GM18870 (cell line): Measurements from ENCODE around the gene TENM4.

Experiments
- ATAC-seq: cut with Tn5 transposase; IDR thresholded peaks from one replicate; pipeline ENCODE4 v1.9.1; 2021; ENCODE audit warnings: moderate library complexity; ENCODE audit not compliant: unreplicated experiment

TENM4 gene

DNA sequence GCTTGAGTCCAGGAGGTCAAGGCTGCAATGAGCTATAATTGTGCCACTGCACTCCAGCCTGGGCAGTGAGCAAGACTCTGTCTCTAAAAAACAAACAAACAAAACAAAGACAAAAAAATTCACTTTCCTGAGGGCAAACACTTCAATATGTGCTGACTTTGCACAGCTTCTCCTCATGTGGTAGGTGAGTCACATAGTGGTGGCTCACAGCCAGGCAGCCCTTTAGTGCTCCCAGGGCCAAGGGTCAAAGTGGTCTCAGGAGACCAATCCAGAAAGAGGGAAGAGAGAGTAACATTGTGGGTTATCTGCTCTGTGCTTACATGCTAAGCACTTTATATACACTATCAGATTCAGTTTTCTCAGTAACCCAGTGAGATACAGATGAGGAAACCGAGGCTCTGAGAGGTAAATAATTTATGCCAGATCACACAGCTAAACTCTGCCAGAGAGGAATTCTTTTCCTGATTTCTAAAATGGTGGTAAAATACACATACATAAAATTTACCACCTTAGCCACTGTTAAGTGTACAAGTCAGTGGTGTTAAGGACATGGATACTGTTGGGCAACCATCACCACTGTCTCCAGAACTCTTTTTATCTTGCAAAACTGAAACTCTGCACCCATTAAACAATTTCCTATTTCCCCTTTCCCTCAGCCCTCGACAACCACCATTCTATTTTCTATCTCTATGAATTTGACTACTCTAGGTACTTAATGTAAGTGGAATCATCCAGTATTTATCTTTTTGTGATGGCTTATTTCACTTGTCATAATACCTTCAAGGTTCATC lies 634.4 kb downstream of the TENM4 start:
- no peak for ATAC-seq

GRCh38 chr11:78804991-78805390 lies 635.8 kb downstream of the TENM4 start:
- ATAC-seq, result no peak

DNA sequence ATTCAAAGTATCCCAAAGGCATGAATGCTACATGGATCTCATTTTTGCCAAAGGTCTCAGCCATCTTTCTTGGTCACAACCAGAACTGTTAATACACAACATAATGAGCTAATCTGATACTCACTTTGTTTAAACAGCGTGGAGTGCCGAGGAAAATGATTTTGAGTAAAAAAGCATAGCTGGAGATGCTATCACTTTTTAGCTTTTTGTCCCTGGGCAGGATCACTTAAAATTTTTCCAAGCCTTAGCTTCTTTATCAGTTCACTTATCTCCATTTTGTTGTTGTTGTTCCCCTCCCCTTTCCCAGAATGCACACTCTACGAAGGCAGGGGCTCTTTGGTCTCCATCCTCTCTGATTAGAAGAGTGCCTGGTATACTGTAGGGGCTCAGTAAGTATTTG lies 636.8 kb downstream of the TENM4 start:
- no peak for ATAC-seq

DNA sequence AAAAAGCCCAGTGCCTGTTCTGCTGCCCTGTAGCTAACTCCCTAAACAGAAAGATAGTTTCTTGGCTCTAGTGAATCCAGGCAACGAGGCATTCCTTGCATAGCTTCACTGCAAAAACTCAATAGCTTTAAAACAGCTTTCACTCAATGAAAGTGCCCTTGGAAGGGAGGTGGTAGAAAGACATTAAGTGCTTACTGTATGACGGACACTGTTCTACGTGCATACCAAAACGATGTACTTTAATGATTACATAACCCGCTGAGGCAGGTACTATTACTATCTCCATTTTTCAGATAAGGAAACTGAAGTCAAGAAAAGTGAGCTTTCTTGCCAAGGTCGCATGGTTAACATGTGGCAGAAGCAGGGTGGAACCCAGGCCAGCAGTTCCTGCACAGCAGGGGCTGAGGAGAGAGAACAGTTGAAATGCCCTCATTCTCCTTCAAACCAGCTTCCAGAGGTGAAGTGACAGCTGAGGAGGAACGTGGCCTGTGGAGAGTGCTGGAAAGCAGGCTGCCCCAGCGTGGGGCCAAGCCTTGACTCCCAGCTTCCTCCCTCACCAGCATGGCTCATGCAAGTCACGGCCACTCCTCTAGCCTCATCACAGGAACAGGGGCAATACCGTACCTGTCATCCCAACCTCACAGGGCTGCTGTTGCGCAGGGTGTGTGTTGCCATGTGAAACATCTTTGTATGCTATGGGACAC lies 638.6 kb downstream of the TENM4 start:
- no peak for ATAC-seq

- no peak for ATAC-seq
Measured at GRCh38 chr11:78801161-78801884, 639.5 kb downstream of the TENM4 start.

DNA sequence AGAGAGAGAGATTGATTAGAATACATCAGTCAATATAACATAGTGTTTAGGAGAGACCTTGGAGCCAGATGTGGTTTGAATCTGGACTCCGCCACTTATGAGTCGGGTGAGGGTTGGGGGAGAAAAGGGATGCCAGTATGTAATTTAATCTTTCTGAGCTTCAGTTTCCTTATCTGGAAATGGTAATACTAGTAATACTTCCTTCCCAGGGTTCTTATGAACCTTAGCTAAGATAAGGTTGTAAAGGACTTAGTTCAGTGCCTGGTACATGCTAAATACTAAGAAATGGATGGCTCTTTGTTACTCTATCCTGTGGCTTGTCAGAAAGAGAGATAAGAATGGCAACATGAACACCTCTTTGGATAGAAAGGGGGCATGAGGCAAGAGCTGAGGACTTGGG lies 640.1 kb downstream of the TENM4 start:
- ATAC-seq, result no peak

DNA sequence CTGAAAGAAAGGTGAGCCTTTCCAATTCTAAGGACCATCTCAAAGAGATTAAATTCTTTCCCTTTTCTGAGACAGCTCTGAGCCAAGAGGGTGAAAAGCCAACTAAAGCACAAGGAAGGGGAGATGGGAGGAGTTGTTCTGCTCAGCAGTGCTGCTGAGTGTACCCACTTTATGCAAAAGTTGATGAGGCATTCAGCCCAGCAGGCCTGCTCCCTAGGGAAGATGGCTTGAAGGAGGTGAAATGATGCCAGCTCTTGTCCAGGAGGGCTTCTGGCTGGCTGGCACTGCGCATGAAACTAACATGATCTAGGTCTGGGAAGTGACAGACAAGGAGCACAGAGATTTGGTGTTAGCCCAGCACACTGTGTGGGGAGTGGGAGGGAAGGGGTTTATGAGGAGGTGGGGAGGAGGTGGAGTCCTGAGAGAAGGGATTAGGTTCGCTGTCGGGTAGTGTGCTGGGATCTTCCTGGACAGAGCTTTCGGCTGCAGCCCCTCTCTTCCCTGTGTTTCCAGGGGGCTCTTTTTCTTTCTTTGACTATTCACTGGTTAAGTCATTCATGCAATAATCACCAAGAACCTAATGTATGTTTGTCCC lies 640.6 kb downstream of the TENM4 start:
- no peak for ATAC-seq

DNA sequence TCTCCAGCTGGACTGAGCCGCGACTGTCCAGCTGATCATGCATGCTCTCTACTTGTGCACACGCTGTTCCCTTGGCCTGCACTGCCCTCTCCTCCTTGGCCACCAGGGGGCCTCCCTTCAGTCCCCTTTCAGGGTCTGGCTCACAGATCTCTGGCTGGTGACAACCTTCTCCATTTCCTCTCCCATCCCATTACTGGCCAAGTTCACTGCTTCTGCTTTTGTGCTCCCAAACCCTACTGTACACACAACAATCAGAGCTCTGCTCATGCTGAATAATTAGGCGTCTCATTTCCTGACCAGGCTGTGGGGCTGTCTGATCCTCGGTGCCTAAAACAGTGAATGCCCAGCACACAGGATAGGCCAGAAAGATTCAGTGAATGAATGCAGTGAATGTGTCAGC lies 642.2 kb downstream of the TENM4 start:
- no peak for ATAC-seq

- no peak for ATAC-seq
Measured at GRCh38 chr11:78797559-78797958, 643.3 kb downstream of the TENM4 start.

- no peak for ATAC-seq
Measured at GRCh38 chr11:78796956-78797355, 643.9 kb downstream of the TENM4 start.

GRCh38 chr11:78795621-78796261 lies 645.1 kb downstream of the TENM4 start:
- ATAC-seq, result no peak

DNA sequence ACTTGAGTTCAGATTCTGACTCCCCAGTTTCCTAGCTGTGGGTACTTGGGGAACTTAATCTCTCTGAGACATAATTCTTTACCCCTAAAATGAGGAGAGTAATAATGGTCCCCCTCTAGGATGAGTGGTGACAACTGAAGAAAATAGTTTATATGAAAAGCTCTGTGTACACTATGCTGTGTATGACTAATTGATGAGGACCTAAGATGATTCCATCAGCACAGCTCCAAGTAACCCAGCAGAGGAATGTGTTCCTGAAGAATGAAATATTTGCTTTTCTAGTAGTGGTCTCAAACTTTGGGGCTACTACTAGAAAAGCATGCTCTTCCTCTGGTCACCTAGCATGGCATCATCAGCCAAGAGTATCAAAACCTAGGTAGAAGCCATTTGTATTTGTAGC lies 648.9 kb downstream of the TENM4 start:
- ATAC-seq, result no peak

DNA sequence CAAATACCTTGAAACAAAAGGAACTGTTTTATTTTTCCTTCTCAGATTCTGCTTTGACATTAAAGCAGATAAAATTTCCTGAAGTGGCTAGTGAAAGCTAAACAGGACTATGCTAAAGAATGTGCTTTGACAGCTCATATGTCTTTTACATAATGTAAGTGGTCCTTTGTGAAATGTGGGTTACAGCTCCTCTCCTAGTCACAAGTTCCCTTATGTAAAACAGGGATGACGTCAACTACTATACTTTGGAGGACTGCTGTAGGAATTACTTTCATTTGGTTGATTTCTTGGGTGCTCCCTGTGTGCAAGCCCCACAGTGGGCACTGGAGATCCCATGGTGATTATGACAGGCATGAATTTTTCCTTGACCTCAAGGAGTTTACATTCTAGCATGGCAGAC lies 649.6 kb downstream of the TENM4 start:
- no peak for ATAC-seq

GRCh38 chr11:78790784-78791183 lies 650.0 kb downstream of the TENM4 start:
- no peak for ATAC-seq

GRCh38 chr11:78789375-78789774 lies 651.5 kb downstream of the TENM4 start:
- ATAC-seq, result no peak

GRCh38 chr11:78788533-78788932 lies 652.3 kb downstream of the TENM4 start:
- ATAC-seq, result no peak

GRCh38 chr11:78787696-78788095 lies 653.1 kb downstream of the TENM4 start:
- ATAC-seq, result no peak

DNA sequence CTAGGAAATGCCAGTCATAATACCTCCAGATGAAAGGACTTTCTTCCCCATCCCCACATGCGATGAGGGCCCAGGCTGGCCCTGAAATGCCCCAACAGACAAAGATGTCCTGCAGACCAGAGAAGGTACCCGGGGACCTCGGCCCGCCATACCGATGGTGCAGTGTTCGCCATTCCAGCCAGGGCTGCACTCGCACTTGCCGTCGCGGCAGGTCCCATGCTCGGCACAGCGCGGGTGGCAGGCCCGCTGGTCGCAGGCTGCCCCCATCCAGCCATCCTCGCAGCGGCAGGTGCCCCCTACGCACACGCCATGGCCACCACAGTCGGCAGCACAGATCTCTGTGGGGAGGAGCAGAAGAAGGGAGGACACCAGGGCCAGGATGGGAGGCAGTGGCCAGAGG lies 654.1 kb downstream of the TENM4 start:
- no peak for ATAC-seq

DNA sequence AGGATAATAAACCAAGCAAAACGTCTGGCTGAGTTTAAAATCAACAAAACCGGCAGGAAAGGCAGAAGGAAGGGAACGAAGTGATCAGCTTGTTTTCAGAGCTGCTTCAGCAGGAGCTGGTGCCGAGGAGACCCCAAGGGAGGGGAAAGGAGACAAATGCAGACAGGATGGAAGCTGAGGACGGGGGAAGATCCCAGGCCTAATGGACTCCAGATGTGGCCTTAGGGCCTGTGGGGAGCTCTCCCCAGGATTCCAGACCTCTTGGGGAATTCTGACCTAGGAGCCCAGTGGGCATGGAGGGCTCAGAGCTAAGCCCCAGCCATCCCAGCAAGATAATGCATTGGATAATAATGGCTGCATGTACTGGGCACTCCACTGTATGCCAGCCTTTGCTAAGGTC lies 654.7 kb downstream of the TENM4 start:
- ATAC-seq, result no peak

- no peak for ATAC-seq
Measured at GRCh38 chr11:78784321-78785061, 656.3 kb downstream of the TENM4 start.
